ENCODE data around the gene ACVR1.
A peak's percentile ranks its signal among the peaks of the same experiment; 100 is the strongest.

GRCh38 chr2:157782057-157782845 lies 93.9 kb downstream of the ACVR1 start:
- no peak for TF ChIP-seq POLR2A (IDR thresholded peaks at IDR 0.05)
- peak in 3 of 4 experiments; percentile 11 to 42 (median 13) for TF ChIP-seq CTCF (IDR thresholded peaks at IDR 0.05)
- TF ChIP-seq EP300 (IDR thresholded peaks at IDR 0.05): no peak
- TF ChIP-seq POLR2AphosphoS5 (IDR thresholded peaks at IDR 0.05): no peak
